WI38 (cell line): ENCODE measurements around the gene DHX15.
"Not testable (repeated sequence)": the region's sequence is repeated elsewhere in the genome, so short reads cannot be mapped to it uniquely, and the experiment has no call there.

Source experiments
- H3K4me3 ChIP-seq: 2 replicates; pipeline ENCODE4 v1.5.1; 2011; ENCODE audit warnings: low read depth, mild to moderate bottlenecking, control low read depth, low read length
- TF ChIP-seq, protein P1 (sequence below): IDR thresholded peaks from 2 replicates; pipeline ENCODE4 v1.5.1; 2012; ENCODE audit warnings: low read depth, mild to moderate bottlenecking, control low read depth, low read length

Gene DHX15

DNA sequence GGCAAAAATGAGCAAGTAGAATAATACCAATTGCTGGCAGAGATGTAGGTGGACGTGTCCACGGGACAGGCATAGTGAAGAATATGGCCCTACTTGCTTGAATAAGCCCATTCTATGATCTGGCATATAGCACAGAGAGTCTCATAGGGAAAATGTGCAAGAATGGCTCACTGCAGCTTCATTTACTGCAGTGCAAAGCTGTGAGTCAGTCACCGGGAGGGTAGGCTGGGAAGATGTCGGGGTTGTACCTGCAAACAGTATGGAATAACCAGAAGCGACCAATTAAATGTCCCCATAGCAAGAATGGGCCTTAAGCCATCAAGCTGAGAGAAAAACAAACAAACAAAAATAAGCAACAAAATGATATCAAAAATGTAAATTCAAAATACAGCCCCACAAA, 74.3 kb downstream of the DHX15 start:
- H3K4me3 ChIP-seq: no peak overlapping the region
- TF ChIP-seq, protein P1, sequence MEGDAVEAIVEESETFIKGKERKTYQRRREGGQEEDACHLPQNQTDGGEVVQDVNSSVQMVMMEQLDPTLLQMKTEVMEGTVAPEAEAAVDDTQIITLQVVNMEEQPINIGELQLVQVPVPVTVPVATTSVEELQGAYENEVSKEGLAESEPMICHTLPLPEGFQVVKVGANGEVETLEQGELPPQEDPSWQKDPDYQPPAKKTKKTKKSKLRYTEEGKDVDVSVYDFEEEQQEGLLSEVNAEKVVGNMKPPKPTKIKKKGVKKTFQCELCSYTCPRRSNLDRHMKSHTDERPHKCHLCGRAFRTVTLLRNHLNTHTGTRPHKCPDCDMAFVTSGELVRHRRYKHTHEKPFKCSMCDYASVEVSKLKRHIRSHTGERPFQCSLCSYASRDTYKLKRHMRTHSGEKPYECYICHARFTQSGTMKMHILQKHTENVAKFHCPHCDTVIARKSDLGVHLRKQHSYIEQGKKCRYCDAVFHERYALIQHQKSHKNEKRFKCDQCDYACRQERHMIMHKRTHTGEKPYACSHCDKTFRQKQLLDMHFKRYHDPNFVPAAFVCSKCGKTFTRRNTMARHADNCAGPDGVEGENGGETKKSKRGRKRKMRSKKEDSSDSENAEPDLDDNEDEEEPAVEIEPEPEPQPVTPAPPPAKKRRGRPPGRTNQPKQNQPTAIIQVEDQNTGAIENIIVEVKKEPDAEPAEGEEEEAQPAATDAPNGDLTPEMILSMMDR: no peak

DNA sequence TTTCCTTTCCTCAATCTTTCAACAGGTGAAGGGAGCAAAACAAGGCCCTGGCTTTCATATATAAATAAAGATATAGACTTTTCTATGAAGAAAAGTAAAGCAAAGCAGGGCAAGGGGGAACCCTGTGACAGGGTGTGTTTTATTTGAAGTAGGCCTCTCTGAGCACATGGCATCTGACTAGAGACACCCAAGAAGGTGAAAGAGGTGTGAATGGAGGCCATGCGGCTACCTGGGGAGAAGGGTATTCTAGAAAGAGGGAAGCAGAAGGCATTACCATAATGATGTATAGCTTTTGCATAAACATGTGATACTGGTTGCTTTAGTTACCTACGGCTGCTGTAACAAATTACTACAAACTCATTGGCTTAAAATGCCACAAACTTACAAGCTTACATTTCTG, 75.8 kb downstream of the DHX15 start:
- H3K4me3 ChIP-seq: no peak overlapping the region
- TF ChIP-seq, protein P1: no peak

DNA sequence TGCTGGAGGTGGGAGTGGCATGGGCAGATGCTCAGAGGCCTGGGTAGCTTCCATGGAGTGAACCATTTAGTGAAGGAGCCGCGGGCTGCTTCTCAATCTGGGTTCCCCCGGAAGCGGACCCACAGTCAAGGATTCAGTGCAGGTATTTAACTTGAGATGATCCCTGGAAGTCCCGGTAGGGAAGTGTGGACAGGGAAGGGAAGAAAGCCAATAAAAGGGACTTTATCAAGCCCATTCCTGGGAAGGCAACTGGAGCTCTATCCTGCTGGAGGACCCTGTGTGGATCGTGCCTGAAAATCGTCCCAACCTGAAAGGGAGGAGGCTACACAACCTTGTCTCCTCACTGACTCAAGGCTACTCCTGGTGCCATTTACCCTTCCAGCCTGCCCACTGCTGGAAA, 76.9 kb downstream of the DHX15 start:
- TF ChIP-seq, protein P1: no peak
- H3K4me3 ChIP-seq: no peak overlapping the region

DNA sequence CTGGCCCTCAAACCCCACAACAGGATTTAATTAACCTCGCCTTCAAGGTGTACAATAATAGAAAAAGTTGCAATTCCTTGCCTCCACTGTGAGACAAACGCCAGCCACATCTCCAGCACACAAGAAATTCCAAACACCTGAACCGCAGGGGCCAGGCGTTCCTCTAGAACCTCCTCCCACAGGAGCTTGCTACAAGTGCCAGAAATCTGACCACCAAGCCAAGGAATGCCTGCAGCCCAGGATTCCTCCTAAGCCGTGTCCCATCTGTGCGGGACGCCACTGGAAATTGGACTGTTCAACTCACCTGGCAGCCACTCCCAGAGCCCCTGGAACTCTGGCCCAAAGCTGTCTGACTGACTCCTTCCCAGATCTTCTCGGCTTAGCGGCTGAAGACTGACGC, 81.3 kb downstream of the DHX15 start:
- not testable (repeated sequence) for H3K4me3 ChIP-seq

DNA sequence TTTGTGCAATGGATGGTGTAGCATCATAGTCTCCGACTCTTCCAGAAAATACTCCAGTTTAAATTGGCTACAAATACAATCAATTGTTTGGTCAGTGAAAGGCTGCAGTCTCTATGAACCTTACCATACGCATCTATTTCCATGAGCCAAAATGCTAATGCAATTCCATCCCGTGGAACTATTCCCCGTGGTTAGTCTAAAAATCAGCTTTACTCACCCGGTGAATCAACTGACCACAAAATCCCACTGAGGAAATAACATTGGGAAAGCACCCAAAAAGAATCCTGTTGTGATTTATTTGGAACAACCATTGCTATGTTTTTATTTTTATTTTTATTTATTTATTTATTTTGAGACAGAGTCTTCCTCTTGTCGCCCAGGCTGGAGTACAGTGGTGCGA, 87.1 kb downstream of the DHX15 start:
- no peak overlapping the region for H3K4me3 ChIP-seq
- TF ChIP-seq, protein P1: no peak

DNA sequence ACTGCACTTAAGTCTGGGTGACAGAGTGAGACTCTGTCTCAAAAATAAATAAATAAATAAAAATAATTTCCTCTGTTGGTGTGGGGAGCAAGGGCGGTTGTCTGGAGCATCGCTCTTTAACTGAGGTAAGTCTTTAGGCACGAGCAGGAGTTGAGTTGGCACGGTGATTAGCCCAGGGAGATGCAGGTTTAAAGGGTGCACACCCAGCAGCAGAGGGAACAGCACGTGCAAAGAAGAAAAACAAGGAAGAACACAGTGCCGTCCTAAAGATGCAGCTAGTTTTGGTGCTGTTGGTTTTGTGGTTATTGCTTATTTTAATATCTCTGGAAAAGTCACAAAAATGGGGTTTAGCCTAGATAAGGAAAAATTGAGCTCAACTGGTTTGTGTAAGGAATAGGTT, 87.8 kb downstream of the DHX15 start:
- no peak overlapping the region for H3K4me3 ChIP-seq
- TF ChIP-seq, protein P1: no peak

DNA sequence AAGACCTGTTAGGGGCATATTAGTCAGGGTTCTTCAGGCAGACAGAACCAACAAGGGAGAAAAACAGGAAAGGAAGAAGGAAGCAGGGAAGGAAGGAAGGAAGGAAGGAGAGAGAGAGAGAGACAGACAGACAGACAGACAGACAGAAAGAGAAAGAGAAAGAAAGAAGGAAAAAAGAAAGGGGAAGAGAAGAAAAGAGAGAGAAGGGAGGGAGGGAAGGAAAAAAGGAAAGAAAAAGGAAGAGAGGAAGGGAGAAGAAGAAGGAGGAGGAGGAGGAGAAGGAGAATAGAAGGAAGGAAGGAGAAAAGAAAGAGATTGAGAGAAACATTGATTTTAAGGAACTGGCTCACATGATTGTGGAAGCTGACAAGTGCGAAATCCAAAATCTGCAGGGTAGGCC, 89.0 kb downstream of the DHX15 start:
- no peak overlapping the region for H3K4me3 ChIP-seq
- TF ChIP-seq, protein P1: no peak

DNA sequence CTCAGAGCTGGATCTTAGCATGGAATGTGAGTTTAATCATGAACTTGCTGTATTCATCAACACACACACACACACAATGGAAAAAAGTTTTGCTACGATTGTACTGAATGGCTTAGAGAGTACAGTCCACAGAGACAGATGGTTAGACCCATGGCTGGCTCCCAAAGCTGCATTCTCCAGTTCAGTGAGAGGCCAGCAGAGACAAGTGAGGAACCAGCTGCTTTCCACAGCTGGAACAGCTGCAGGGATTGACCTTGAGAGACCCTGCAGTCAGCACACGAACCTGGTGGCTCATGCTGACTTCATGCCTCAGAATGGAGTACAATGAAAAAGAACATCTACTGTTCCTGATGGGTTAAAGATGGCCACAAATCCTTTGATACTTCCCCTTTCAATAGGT, 94.5 kb downstream of the DHX15 start:
- no peak overlapping the region for H3K4me3 ChIP-seq
- TF ChIP-seq, protein P1: no peak
